SK-N-SH treated with all-trans-retinoic acid at 6 μM for 48 hours (cell line): ENCODE measurements around the gene RECQL5.

Experiments
- ATAC-seq: fragments of 200-7000 bp; cut with Tn5 transposase; 3 replicates; pipeline ENCODE4 v1.9.1; 2020; ENCODE audit warnings: mild to moderate bottlenecking, moderate library complexity
- BACH2 ChIP-seq: fragments of 250-450 bp; sonication (Bioruptor Pico); IDR thresholded peaks from 2 replicates; pipeline ENCODE4 v1.9.0; 2021; ENCODE audit warnings: mild to moderate bottlenecking, borderline replicate concordance
- CREB5 ChIP-seq: fragments of 250-450 bp; sonication (Bioruptor Pico); IDR thresholded peaks from 2 replicates; pipeline ENCODE4 v1.5.1; 2020; ENCODE audit warnings: low read depth, mild to moderate bottlenecking, moderate library complexity
- CSDC2 ChIP-seq: fragments of 250-450 bp; sonication (Bioruptor Pico); IDR thresholded peaks from 2 replicates; pipeline ENCODE4 v1.5.0; 2020; ENCODE audit warnings: mild to moderate bottlenecking, moderate library complexity
- CSRNP3 ChIP-seq: fragments of 250-450 bp; sonication (Bioruptor Pico); IDR thresholded peaks from 2 replicates; pipeline ENCODE4 v1.5.1; 2021; ENCODE audit warnings: mild to moderate bottlenecking, moderate library complexity
- ESRRG ChIP-seq: fragments of 250-450 bp; sonication (Bioruptor Pico); IDR thresholded peaks from 2 replicates; pipeline ENCODE4 v1.6.1; 2021; ENCODE audit warnings: mild to moderate bottlenecking
- GLIS3 ChIP-seq: fragments of 250-450 bp; sonication (Bioruptor Pico); IDR thresholded peaks from 2 replicates; pipeline ENCODE4 v1.5.0; 2020; ENCODE audit warnings: mild to moderate bottlenecking, moderate library complexity
- ISL1 ChIP-seq: fragments of 250-450 bp; sonication (Bioruptor Pico); IDR thresholded peaks from 2 replicates; pipeline ENCODE4 v2.1.2; 2022; ENCODE audit warnings: mild to moderate bottlenecking, moderate library complexity
- OSR1 ChIP-seq: fragments of 250-450 bp; sonication (Bioruptor Pico); IDR thresholded peaks from 2 replicates; pipeline ENCODE4 v1.8.0; 2022; ENCODE audit warnings: moderate library complexity, mild to moderate bottlenecking, inconsistent platforms
- PATZ1 ChIP-seq: fragments of 250-450 bp; sonication (Bioruptor Pico); IDR thresholded peaks from 2 replicates; pipeline ENCODE4 v1.8.0; 2020; ENCODE audit warnings: mild to moderate bottlenecking, moderate library complexity, borderline replicate concordance
- POU6F1 ChIP-seq: fragments of 250-450 bp; sonication (Bioruptor Pico); IDR thresholded peaks from 2 replicates; pipeline ENCODE4 v1.8.0; 2021; ENCODE audit warnings: low read depth, mild to moderate bottlenecking, moderate library complexity, borderline replicate concordance
- PPARA ChIP-seq: fragments of 250-450 bp; sonication (Bioruptor Pico); IDR thresholded peaks from 2 replicates; pipeline ENCODE4 v1.5.0; 2020; ENCODE audit warnings: mild to moderate bottlenecking, borderline replicate concordance
- RARB ChIP-seq: fragments of 250-450 bp; sonication (Bioruptor Pico); IDR thresholded peaks from 2 replicates; pipeline ENCODE4 v1.8.0; 2021; ENCODE audit warnings: mild to moderate bottlenecking, moderate library complexity
- SNAI2 ChIP-seq: fragments of 250-450 bp; sonication (Bioruptor Pico); IDR thresholded peaks from 2 replicates; pipeline ENCODE4 v1.5.0; 2020; ENCODE audit warnings: mild to moderate bottlenecking, moderate library complexity
- TCF4 ChIP-seq: fragments of 250-450 bp; sonication (Bioruptor Pico); IDR thresholded peaks from 2 replicates; pipeline ENCODE4 v1.8.0; 2021; ENCODE audit warnings: mild to moderate bottlenecking, moderate library complexity, borderline replicate concordance
- TOX ChIP-seq: fragments of 250-450 bp; sonication (Bioruptor Pico); IDR thresholded peaks from 2 replicates; pipeline ENCODE4 v1.8.0; 2021; ENCODE audit warnings: mild to moderate bottlenecking, moderate library complexity, borderline replicate concordance
- TSHZ2 ChIP-seq: fragments of 250-450 bp; sonication (Bioruptor Pico); IDR thresholded peaks from 2 replicates; pipeline ENCODE4 v1.5.0; 2020; ENCODE audit warnings: mild to moderate bottlenecking, moderate library complexity
- ZFP3 ChIP-seq: fragments of 250-450 bp; sonication (Bioruptor Pico); IDR thresholded peaks from 2 replicates; pipeline ENCODE4 v1.5.0; 2020; ENCODE audit warnings: mild to moderate bottlenecking, moderate library complexity
- ZFP30 ChIP-seq: fragments of 450-650 bp; formaldehyde crosslinking; IDR thresholded peaks from 2 replicates; pipeline ENCODE4 v1.5.0; 2022; ENCODE audit warnings: mild to moderate bottlenecking, moderate library complexity
- ZNF565 ChIP-seq: fragments of 450-650 bp; formaldehyde crosslinking; conservative IDR thresholded peaks from 2 replicates; pipeline ENCODE4 v1.5.0; 2020; ENCODE audit warnings: low read depth, mild to moderate bottlenecking, moderate library complexity
- ZNF8 ChIP-seq: fragments of 450-650 bp; formaldehyde crosslinking; IDR thresholded peaks from 2 replicates; pipeline ENCODE4 v1.5.0; 2020; ENCODE audit warnings: mild to moderate bottlenecking, moderate library complexity

Gene RECQL5

GRCh38 chr17:75703591-75703990 lies 36.6 kb upstream of the RECQL5 start:
- TF ChIP-seq ESRRG (CRISPR knock-in tag) (no peak), ZNF8 (CRISPR knock-in tag) (no peak), PPARA (CRISPR knock-in tag) (no peak), BACH2 (no peak), TOX (no peak), RARB (CRISPR knock-in tag) (no peak), CSDC2 (CRISPR knock-in tag) (no peak), ZNF565 (CRISPR knock-in tag) (no peak), CSRNP3 (CRISPR knock-in tag) (no peak), SNAI2 (CRISPR knock-in tag) (no peak), TCF4 (CRISPR knock-in tag) (no peak), TSHZ2 (CRISPR knock-in tag) (no peak), GLIS3 (CRISPR knock-in tag) (no peak), POU6F1 (no peak), CREB5 (no peak), ISL1 (CRISPR knock-in tag) (no peak), ZFP3 (CRISPR knock-in tag) (no peak), PATZ1 (no peak)
- no peak for ATAC-seq

- ATAC-seq, result no peak
- no peak for TF ChIP-seq PATZ1
- no peak for TF ChIP-seq ZNF8 (CRISPR knock-in tag)
- TF ChIP-seq CSDC2 (CRISPR knock-in tag), result no peak
- no peak for TF ChIP-seq TSHZ2 (CRISPR knock-in tag)
- no peak for TF ChIP-seq TCF4 (CRISPR knock-in tag)
- TF ChIP-seq ESRRG (CRISPR knock-in tag), result no peak
- TF ChIP-seq BACH2, result no peak
- TF ChIP-seq ZFP30, result no peak
- no peak for TF ChIP-seq OSR1 (CRISPR knock-in tag)
These were observed 36.2 kb upstream of the RECQL5 start for GRCh38 chr17:75703191-75703590.
